Measurements from ENCODE around the gene SLC25A34.

SLC25A34 gene

GRCh38 chr1:15755021-15755645, 19.1 kb downstream of the SLC25A34 start:
- no peak for DNase-seq

GRCh38 chr1:15755646-15756040, 19.6 kb downstream of the SLC25A34 start:
- no peak for DNase-seq

GRCh38 chr1:15756143-15757015, 20.3 kb downstream of the SLC25A34 start:
- no peak for DNase-seq

GRCh38 chr1:15757016-15757543, 21.0 kb downstream of the SLC25A34 start:
- DNase-seq: no peak

- no peak for DNase-seq
Observed at GRCh38 chr1:15757575-15758342, 21.7 kb downstream of the SLC25A34 start.

- no peak for DNase-seq
Observed at GRCh38 chr1:15758343-15758931, 22.4 kb downstream of the SLC25A34 start, which contains the start of gene FBLIM1. FBLIM1 (plus strand) TSS chr1:15758795; CDS start chr1:15764984, 6,189 bp downstream.

- DNase-seq: no peak
Observed at GRCh38 chr1:15758953-15759661, 23.0 kb downstream of the SLC25A34 start.

- no peak for DNase-seq
Observed at GRCh38 chr1:15760520-15761211, 24.6 kb downstream of the SLC25A34 start.

- no peak for DNase-seq
Observed at GRCh38 chr1:15761366-15762128, 25.5 kb downstream of the SLC25A34 start.

GRCh38 chr1:15762546-15762945, 26.5 kb downstream of the SLC25A34 start:
- no peak for DNase-seq

GRCh38 chr1:15764269-15764764, 28.3 kb downstream of the SLC25A34 start:
- no peak for DNase-seq

- DNase-seq: no peak
Observed at GRCh38 chr1:15764890-15765289, 28.8 kb downstream of the SLC25A34 start.

- no peak for DNase-seq
Observed at GRCh38 chr1:15765495-15766194, 29.6 kb downstream of the SLC25A34 start.

GRCh38 chr1:15767941-15768340, 31.9 kb downstream of the SLC25A34 start:
- no peak for DNase-seq

GRCh38 chr1:15768388-15768787, 32.3 kb downstream of the SLC25A34 start:
- DNase-seq: no peak

- no peak for DNase-seq
Observed at GRCh38 chr1:15770313-15770962, 34.4 kb downstream of the SLC25A34 start.

GRCh38 chr1:15771836-15772515, 35.9 kb downstream of the SLC25A34 start:
- no peak for DNase-seq

GRCh38 chr1:15775706-15776105, 39.6 kb downstream of the SLC25A34 start:
- no peak for DNase-seq

Measured in NCI-H748 treated with DMSO at 0.1 percent for 48 hours (cell line).